Brain microvascular endothelial cell (primary cell): Measurements from ENCODE around the gene ANKH.

Experiments used
- DNase-seq: peaks from one replicate; pipeline ENCODE4 v3.0.0-alpha.2; 2020
- H3K27ac ChIP-seq: fragments of 250-450 bp; sonication (Bioruptor Pico); 2 replicates; pipeline ENCODE4 v1.5.1; 2020; ENCODE audit warnings: mild to moderate bottlenecking, moderate library complexity
- H3K27me3 ChIP-seq: fragments of 250-450 bp; sonication (Bioruptor Pico); replicated peaks from 2 replicates; pipeline ENCODE4 v1.5.1; 2020; ENCODE audit warnings: mild to moderate bottlenecking
- H3K36me3 ChIP-seq: fragments of 250-450 bp; sonication (Bioruptor Pico); replicated peaks from 2 replicates; pipeline ENCODE4 v1.5.1; 2020; ENCODE audit warnings: mild to moderate bottlenecking
- H3K4me3 ChIP-seq: 2 replicates; pipeline ENCODE4 v1.5.1; 2011; ENCODE audit warnings: low read depth, mild to moderate bottlenecking, control low read depth, low read length, moderate library complexity
- in situ Hi-C: cut with HindIII; loops from 2 replicates; pipeline ENCODE4 v1.10.0; 2017; ENCODE audit warnings: low sequenced_read_pairs, low pct_ligation_motif_present
- TF ChIP-seq, protein P1 (sequence below): IDR thresholded peaks from 2 replicates; pipeline ENCODE4 v1.5.1; 2011; ENCODE audit warnings: low read depth, mild to moderate bottlenecking, moderate library complexity, low read length, control low read depth, inconsistent platforms; ENCODE audit errors: missing control alignments

Gene ANKH

DNA sequence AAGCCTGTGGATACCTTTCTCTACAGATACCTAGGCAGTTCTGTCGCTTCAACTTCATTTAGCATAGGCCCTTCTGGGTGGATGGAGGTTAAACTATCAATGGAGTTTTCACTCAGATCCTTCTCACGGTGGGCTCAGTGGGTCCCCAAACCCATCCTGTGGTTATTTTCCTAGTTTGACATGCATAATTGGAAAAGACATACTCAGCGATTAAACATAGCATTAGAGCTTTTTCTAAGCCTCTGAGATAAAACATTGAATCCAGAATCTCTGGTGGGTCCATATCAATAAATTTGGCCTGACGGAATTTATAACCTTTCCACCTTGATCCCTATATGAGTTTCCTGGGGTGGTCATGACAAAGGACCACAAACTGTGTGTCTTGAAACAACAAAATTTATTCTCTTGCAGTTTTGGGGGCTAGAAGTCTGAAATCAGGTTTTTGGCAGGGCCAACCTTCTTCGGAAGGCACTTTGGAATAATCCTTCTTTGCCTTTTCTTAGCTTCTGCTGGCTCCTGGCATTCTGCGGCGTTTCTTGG is 208.8 kb downstream of the ANKH start:
- H3K4me3 ChIP-seq: no peak overlapping the region
- H3K36me3 ChIP-seq: no peaks in the 10 kb centered on the region
- in situ Hi-C loops: no loop called here
- H3K27me3 ChIP-seq: no peaks in the 10 kb centered on the region
- H3K27ac ChIP-seq: no peak overlapping the region
- DNase-seq: no peak
- TF ChIP-seq, protein P1, sequence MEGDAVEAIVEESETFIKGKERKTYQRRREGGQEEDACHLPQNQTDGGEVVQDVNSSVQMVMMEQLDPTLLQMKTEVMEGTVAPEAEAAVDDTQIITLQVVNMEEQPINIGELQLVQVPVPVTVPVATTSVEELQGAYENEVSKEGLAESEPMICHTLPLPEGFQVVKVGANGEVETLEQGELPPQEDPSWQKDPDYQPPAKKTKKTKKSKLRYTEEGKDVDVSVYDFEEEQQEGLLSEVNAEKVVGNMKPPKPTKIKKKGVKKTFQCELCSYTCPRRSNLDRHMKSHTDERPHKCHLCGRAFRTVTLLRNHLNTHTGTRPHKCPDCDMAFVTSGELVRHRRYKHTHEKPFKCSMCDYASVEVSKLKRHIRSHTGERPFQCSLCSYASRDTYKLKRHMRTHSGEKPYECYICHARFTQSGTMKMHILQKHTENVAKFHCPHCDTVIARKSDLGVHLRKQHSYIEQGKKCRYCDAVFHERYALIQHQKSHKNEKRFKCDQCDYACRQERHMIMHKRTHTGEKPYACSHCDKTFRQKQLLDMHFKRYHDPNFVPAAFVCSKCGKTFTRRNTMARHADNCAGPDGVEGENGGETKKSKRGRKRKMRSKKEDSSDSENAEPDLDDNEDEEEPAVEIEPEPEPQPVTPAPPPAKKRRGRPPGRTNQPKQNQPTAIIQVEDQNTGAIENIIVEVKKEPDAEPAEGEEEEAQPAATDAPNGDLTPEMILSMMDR: no peak

DNA sequence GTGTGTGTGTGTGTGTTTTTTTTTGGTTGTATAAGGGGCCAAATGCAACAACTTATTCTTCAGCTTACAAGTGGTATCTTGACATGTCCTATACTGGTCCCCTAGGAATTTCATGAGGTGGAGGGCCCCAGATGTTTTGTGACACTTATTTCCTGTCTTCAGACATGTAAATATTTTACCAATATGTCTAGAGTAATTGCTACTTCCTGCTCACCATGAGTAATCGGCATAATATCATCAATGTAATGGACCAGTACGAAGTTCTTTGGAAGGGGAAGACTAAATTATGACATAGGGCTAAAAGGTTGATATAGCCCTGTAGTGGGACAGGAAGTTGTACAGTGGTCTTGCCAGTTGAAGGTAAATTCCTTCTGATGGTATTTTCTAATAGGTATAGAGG is 210.7 kb downstream of the ANKH start:
- TF ChIP-seq, protein P1: no peak
- Histone ChIP-seq H3K4me3 (no peak overlapping the region), H3K36me3 (no peaks in the 10 kb centered on the region), H3K27me3 (no peaks in the 10 kb centered on the region), H3K27ac (no peak overlapping the region)
- no peak for DNase-seq
- in situ Hi-C loops: no loop called here

DNA sequence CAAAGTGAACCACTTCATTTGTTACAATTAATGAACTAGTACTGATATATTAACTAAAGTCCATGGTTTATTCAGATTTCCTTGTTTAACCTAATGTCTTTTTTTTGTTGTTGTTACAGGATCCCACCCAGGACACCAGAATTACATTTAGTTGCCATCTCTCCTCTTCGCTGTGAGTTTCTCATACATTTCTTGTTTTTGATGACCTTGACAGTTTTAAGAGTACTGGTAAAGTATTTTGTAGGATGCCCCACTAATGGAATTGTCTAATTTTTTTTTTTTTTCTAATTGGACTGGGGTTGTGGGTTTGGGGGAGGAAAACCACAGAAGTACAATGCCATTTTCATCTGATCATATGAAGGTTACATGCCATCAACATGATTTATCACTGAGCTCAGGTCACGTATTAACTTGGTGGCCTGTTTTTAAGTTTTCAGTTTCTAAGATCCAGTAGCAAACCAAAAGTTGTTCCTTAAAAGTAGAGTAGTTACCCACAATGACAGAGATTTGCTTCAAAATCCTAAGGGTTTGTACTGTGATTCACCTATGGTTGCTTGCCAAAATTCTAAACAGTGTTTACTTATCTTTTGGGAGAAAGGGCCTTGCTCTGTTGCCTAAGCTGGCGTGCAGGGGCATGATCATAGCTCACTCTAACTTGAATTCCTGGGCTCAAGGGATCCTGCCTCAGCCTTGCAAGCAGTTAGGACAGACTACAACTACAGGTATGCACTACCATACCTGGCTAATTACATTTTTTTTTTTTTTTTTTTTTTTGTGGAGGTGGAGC is 211.6 kb downstream of the ANKH start:
- Histone ChIP-seq H3K27ac (no peak overlapping the region), H3K27me3 (no peaks in the 10 kb centered on the region), H3K36me3 (no peaks in the 10 kb centered on the region), H3K4me3 (no peak overlapping the region)
- no peak for DNase-seq
- in situ Hi-C loops: no loop called here
- TF ChIP-seq, protein P1: no peak

DNA sequence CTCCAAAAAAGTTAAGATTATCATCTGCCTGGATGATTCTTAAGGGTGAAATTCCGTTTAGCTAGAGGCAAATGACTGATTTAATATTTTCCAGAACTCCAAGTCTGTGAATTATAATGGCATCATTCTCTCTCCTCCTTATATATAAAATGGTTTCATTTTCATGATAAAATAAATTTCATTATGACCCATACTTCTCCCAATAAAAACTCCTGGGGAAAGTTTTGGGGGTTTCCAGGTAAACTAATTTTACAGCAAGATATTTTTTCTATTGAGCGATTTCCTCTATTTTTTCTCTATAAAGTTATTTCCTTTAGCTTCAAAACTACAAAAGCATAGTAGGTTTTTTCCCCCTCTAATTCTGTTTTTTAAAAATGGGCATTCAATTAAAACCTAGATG is 214.7 kb downstream of the ANKH start:
- H3K4me3 ChIP-seq: no peak overlapping the region
- H3K27me3 ChIP-seq: no peaks in the 10 kb centered on the region
- H3K27ac ChIP-seq: no peak overlapping the region
- no peak for DNase-seq
- no peaks in the 10 kb centered on the region for H3K36me3 ChIP-seq
- in situ Hi-C loops: no loop called here
- TF ChIP-seq, protein P1: no peak

DNA sequence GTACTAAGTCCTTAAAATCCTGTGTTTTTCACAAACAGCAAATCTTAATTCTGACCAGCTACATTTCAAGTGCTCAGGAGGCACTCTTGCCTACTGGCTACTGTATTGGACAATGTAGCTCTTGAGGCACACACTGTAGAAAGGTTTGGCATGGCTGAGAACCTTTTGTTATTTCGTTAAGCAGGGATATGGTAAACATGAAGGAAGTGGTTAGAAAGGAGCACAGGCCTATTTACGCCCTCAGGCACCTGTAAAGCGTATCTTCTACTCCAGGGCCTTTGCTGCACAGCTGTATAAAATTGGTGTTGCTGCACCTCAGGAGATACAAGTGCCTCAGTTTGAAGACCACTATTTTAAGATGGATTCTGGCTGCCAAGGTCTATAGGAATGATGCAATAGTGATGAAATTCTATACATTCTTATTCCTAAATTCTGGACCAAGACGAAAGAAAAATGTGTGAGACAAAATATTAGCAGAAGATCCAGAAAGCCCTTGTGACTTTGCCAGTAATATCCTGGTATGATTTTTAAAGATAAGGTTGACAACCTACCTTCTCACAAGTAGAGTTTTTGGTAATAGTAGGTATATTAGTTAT is 216.3 kb downstream of the ANKH start:
- no peak overlapping the region for H3K4me3 ChIP-seq
- no peak overlapping the region for H3K27ac ChIP-seq
- in situ Hi-C loops: no loop called here
- no peaks in the 10 kb centered on the region for H3K27me3 ChIP-seq
- no peaks in the 10 kb centered on the region for H3K36me3 ChIP-seq
- TF ChIP-seq, protein P1: no peak
- DNase-seq: no peak
